Measurements from ENCODE around the gene CCR4. TPM values are rescaled to one million over a fixed set of nuclear protein-coding genes. Genes with fewer than 3 reads are reported as not detected.
A peak's percentile ranks its signal among the peaks of the same experiment; 100 is the strongest.
"Not testable (repeated sequence)": the region's sequence is repeated elsewhere in the genome, so short reads cannot be mapped to it uniquely, and the experiment has no call there.

The CCR4 gene
- total RNA-seq (2014; rRNA removed; shearing (Covaris generic)) = not detected in 2 replicates

DNA sequence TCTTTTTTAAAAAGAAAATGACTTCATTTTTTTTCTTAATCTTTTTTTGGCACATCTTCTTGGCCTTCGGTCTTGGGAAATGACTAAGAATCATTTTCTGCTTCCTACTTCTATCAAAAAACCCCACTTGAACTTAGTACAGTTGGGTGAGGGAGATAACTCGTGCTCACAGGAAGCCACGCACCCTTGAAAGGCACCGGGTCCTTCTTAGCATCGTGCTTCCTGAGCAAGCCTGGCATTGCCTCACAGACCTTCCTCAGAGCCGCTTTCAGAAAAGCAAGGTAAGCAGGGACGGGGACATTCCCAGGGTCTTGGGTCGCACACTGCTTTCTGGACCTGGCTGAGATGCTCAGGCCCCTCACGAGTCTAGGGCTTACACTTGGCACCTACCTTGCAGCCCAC is at the start of gene CCR4:
CCR4 (plus strand) TSS at position 235 of the 402 bp plus-strand sequence. CDS start 1,779 bp downstream, outside the sequence.
- no peak for DNase-seq (ENCODE audit: low read depth)

DNA sequence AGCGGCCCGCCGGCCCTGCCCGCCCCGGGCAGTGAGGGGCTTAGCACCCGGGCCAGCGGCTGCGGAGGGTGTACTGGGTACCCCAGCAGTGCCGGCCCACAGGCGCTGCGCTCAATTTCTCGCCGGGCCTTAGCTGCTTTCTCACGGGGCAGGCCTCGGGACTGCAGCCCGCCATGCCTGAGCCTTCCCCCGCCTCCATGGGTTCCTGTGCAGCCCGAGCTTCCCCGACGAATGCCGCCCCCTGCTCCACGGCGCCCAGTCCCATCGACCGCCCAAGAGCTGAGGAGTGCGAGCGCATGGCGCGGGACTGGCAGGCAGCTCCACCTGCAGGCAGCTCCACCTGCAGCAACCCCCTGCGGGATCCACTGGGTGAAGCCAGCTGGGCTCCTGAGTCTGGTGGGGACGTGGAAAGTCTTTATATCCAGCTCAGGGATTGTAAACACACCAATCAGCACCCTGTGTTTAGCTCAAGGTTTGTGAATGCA is 48.5 kb upstream of the CCR4 start:
- DNase-seq (ENCODE audit: low read depth) = not testable (repeated sequence)

DNA sequence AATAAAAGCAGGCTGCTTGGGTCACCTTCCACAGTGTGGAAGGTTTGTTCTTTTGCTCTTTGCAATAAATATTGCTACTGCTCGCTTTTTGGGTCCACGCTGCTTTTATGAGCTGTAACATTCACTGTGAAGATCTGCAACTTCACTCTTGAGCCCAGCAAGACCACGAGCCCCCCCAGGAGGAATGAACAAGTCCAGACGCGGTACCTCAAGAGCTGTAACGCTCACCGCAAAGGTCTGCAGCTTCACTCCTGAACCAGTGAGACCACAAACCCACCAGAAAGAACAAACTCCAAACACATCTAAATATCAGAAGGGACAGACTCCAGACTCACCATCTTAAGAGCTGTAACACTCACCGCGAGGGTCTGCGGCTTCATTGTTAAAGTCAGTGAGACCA is 47.5 kb upstream of the CCR4 start:
- no peak for DNase-seq (ENCODE audit: low read depth)

DNA sequence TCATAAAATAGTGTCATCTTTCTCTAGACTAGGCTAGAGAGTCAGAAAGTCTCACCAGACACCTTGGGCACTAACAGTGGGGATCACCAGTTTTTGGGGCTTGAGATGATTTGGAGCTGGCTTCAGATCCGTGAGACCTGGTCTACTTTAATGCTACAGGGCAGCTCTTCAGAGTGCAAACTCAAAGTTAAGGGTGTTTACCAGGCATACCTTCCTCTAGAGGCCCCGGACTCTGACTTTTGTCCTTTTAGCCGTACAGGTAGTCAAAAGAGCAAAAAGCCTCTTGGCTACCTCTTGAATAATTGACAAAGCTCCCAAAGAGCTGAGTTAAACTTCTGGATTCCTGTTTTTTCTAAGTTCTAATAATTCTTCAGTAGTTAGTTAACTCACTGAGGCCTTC is 41.4 kb upstream of the CCR4 start:
- no peak for DNase-seq (ENCODE audit: low read depth)

DNA sequence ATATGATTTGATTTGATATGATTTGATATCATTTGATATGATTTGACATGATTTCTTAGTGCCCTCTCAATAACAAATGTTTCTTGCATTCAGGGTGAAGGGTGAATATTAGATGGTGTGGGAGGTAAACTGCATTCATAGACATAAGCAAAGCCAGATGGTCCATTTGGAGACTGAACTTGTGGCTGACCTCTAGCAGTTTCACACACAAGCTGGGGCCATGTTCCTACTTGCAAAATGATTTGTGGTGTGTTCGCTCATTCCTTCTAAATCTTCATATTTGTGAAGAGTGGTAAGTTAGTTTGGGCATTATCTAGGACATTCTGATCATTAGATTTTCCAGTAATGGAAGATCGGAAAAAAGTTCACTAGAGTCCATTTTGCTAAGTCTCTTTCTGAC is 40.5 kb upstream of the CCR4 start:
- DNase-seq (ENCODE audit: low read depth) = peak; percentile 20

DNA sequence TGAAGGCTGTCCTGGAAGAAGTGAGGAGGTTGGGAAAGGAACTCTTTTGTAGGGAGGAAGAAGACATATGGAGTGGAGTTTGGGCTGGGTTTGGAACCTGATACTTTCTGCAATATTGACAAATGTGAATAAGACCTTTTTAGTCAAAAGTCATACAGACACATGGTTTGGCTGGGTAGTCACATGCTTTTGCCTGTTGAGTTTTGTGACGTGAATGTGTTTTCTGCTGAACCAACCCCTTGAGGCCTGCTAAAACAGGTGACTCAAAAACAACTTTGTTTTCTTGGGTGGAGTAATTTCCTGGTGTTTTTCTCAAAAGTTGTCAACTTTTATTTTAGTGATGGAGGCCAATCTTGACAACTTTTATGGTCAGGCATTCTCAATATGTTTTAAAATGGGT is 39.4 kb upstream of the CCR4 start:
- DNase-seq (ENCODE audit: low read depth) = no peak

DNA sequence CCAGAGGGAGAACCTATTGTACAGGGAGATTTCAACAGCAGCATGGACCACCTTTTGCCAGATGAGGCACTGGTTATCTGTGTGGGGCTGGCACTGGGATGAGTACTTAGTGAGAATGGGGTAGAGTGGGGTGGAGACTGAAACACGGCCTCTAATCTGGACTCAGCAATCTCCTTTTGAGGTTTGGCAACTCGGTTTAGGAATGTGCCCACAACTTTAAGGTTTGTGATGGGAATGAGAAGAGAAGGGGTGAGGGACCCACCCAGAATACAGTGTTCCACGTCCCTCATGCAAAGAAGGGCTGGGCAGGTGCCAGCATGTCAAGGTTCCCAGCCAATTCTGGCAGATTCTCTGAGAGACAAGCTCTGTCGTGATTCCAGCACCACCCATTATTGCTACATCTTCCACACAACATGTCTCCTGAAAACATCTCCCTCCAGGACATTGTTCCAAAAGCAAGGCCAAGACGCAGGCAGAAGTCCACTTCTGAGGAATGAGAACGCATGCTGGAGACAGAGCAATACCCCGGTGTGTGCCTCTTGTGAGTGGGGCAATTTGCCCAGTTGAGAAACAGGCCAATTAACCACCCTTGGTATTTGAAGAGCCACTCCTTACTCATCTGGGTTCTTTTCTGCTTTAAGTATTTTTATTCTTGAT is 37.5 kb upstream of the CCR4 start:
- no peak for DNase-seq (ENCODE audit: low read depth)

DNA sequence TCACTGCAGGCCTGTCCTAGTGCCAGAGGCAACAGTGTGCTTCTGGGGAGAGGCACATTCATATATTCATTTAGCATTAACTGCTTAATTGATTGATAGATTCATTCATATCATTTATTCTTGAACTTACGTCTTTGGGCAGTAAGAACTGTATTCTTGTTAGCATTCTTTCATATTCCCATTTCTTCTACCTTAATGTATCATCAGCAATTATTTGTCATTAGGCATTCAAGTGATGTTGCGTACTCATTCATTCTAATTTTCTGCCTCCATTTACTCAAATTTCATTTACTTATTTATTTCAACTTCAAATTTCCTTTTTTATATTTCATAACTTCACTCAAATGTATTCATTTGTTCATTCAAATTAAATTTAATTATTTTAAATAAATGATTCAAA is 31.5 kb upstream of the CCR4 start:
- no peak for DNase-seq (ENCODE audit: low read depth)

DNA sequence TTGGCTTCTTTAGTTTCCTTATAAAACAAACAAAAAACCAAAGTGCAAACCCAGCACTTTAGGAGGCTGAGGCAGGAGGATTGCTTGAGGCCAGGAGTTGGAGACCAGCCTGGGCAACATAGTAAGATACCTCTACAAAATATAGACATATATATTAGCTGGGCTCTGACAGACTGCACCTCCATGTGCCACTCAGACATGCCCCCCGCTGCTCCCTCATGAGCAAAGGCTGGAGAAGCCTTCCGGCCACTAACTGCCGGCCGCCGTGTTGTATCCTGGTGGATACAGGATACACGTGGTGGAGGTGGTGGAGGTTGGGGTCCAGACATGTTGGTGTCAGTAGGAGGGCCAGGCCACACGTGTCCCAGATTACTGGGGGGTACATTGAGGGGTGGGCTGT is 29.4 kb upstream of the CCR4 start:
- DNase-seq (ENCODE audit: low read depth) = no peak

DNA sequence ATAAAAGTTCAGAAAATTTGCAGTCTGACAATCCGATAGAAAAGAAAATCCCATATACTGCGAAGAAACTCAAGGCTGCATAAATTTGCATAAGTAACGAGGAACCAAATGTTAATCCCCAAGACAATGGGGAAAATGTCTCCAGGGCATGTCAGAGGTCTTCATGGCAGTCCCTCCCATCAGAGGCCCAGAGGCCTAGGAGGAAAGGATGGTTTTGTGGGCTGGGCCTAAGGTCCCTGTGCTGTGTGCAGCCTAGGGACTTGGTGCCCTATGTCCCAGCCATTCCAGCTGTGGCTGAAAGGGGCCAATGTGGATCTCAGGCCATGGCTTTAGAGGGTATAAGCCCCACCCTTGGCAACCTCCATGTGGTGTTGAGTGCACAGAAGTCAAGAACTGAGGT is 21.3 kb upstream of the CCR4 start:
- DNase-seq (ENCODE audit: low read depth) = no peak

DNA sequence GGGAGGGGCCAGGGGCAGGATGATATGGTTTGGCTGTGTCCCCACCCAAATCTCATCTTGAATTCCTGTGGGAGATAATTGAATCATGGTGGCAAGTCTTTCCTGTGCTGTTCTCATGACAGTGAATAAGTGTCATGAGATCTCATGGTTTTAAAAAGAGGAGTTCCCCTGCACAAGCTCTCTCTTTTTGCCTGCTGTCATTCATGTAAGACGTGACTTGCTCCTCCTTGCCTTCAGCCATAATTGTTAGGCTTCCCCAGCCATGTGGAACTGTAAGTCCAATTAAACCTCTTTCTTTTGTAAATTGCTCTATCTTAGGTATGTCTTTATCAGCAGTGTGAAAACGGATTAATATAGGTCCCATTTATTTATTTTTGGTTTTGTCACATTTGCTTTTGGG is 20.2 kb upstream of the CCR4 start:
- not testable (repeated sequence) for DNase-seq (ENCODE audit: low read depth)

DNA sequence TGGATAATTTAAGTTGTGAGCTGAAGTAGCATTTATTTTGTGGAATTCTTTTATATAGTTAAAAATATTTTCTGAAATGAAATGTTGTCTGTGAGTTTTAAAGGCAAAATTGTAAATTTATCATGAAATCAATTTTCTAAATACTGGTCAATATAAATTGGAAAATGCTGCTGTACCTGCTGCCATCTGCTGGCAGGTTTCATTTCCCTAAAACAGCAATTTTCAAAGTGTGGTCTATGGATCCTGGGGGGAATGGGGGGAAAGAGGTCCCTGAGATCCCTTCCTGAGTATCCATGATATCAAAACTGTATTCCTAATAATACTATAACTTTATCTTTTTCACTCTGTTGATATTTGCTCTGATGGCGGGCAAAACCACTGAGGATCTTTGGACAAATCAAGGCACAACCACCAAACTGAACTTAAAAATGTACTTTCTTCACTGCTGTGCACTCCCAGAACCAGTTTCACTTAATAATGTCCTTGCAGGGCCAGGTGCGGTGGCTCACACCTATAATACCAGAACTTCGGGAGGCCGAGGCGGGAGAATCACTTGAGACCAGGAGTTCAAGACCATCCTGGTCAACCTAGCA is 17.2 kb upstream of the CCR4 start:
- peak; percentile 11 for DNase-seq (ENCODE audit: low read depth)

DNA sequence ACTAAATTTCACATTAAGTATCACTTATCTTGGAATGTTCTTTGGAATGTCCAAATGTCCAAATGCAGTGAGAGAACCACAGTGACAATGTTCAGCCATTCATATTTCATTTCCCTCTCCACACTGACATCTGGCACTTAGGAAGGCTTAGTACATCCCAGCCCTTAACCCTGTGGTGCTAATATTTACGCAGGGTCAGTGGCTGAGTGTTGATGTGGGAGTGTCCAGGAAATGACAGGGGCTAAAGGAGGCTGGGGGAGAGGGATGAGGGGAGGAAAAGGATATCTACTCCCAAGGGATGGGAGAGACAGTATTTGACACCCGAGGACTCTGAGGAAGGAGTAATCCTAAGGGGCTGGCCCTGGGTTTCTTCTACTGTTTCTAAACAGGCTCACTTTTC is 14.1 kb upstream of the CCR4 start:
- no peak for DNase-seq (ENCODE audit: low read depth)

DNA sequence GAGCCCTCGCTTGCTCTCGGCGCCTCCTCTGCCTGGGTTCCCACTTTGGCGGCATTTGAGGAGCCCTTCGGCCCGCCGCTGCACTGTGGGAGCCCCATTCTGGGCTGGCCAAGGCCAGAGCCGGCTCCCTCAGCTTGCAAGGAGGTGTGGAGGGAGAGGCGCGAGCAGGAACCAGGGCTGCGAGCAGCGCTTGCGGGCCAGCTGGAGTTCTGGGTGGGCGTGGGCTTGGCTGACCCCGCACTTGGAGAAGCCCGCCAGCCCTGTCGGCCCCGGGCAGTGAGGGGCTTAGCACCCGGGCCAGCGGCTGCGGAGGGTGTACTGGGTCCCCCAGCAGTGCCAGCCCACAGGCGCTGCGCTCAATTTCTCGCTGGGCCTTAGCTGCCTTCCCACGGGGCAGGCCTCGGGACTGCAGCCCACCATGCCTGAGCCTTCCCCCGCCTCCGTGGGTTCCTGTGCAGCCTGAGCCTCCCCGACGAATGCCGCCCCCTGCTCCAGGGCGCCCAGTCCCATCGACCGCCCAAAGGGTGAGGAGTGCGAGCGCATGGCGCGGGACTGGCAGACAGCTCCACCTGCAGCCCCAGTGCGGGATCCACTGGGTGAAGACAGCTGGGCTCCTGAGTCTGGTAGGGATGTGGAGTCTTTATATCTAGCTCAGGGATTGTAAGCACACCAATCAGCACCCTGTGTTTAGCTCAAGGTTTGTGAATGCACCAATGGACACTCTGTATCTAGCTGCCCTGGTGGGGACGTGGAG is 11.7 kb upstream of the CCR4 start:
- not testable (repeated sequence) for DNase-seq (ENCODE audit: low read depth)

DNA sequence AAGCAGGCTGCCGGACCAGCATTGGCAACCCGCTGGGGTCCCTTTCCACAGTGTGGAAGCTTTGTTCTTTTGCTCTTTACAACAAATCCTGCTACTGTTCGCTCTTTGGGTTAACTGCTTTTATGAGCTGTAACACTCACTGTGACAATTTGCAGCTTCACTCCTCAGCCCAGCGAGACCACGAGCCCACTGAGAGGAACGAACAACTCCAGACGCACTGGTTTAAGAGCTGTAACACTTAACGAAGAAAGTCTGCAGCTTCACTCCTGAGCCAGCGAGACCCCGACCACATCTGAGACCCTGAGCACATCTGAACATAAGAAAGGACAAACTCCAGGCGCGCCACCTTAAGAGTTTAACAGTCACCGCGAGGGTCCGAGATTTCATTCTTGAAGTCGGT is 10.7 kb upstream of the CCR4 start:
- no peak for DNase-seq (ENCODE audit: low read depth)

DNA sequence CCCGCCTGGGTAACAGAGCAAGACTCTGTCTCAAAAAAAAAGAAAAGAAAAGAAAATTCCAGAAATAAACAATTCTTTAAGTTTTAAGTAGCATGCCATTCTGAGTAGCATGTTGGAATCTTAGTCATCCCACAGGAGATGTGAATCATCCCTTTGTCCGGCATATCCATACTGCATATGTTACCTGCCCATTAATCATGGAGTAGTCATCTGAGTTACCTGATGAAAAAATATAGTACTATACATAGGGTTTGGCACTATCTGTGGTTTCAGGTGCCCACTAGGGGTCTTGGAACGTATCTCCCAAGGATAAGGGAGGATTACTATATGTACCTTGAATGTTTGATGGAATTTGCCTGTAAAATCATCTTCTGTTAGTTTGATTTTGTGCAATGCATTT is 6.3 kb upstream of the CCR4 start:
- DNase-seq (ENCODE audit: low read depth) = no peak

DNA sequence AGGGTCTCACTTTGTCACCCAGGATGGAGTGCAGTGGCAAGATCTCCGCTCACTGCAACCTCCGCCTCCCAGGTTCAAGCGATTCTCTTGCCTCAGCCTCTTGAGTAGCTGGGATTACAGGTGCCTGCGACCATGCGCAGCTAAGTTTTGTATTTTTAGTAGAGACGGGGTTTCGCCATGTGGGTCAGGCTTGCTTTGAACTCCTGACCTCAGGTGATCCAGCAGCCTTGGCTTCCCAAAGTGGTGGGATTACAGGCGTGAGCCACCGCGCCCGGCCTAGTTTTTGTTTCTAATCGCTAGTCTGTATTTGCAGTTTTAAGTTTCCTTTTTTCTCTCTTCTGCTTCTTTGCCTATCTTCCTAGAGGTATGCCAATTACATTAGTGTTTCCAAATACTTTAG is 5.8 kb upstream of the CCR4 start:
- DNase-seq (ENCODE audit: low read depth) = not testable (repeated sequence)

DNA sequence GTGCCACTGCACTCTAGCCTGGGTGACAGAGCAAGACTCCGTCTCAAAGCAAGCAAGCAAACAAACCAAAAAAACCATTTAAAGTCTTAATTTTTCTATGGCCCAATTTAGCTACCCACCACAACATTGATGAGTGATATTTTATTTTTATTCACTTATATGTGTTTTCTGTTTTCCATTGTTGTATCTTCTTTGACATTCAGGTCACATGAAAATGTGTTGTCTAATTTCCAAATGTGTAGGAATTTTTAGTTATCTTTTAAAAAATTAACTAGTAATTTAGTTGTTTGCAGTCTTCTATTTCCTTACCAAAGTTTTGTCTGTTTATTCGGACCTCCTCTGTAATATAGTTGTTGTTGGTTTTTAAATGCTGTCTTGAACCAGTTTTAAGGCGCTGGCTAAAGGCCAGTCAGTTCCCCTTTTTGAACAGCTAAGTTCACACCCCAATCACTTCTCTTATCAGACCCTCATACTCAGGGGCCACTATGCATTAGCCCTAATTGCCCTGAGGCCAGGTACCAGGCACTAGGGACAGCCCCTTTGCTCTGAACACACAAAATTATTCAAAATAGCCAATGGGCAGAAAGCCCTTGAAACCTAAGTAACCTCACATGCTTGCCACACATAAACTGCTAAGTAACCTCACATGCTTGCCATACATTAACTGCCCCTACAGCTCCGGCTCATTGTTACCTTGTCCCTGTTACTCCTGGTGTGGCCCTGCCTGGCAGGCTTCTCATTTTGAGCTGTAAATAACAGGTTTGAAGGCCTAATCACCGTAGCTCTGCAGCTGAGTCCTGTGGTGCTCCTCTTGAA is 4.3 kb upstream of the CCR4 start:
- DNase-seq (ENCODE audit: low read depth) = no peak

DNA sequence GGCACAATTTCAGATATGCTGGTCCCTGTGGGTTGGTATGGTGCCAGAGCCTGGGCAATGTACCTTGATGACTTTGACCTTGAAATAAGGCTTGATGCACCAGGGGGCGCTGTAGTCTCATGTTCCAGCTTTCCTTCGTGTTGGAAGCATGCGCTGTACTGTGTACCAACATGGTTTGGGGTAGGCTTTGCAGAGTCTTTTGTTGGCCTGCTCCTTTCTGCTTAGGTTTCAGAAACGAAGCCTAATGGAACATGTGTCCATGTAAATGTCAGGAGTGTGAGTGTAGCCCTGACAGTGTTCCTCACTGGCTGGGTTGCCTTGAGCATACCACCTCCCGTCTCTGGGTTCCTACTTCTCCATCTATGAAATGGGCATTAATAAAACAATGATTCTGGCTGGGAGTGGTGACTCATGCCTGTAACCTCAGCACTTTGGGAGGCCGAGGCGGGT is 3.6 kb upstream of the CCR4 start:
- DNase-seq (ENCODE audit: low read depth) = peak; percentile 80

DNA sequence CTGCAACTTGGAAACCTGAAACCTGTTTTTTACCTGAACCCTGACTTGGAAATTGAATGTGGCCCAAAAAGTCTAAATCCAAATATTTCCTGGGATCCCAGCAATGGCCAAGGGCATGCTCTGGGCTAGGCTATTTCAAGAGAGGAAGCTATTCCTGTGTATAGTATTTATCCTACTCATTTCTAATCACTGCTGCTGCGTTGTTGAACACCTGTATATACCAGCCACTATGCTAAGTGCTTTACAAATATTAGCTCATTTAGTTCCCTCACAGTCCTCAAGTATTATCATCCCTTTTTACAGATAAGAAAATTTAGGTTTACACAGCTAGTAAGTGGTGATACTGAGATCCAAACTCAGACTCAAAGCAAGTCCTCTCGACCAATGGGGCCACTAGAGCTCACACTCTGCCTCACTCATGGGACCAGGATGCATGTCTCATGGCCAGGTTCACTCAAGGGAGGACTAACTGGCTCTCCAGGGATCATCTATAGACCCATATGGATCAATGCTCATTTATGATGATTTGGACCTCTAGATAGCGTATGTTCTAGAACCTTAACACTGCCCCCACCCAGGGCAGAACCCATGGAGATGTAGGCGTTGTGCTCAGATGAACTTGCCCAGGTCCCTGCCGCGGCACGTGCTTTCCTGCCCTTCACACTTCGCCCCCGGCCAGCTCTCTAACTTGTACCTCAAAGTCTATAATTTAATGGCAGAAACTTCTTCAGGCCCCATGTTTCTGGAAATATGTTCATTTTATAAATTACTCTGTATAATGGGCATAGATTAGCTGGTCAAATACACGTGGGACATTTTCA is 2.6 kb upstream of the CCR4 start:
- no peak for DNase-seq (ENCODE audit: low read depth)

DNA sequence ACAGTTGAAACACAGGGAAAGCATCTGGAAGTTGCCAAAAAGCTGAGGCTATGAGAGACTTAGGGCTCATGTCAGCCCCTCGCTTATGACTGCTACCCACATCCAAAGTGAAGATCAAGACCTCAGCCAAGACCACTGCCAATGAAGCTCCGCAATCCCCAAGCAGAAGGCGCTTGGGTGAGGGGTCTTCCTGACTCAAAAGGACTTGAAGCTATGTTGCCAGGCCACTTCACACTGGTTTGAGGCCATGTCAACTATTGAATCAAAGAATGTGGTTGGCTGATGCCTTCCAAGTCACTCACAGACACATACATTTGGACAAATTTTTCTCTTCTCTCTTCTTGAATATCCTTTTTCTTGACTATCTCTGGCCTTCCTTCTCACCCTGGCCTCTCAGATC is 928 bp upstream of the CCR4 start:
- no peak for DNase-seq (ENCODE audit: low read depth)
